Measurements from ENCODE around the gene KCTD5. TPM values are rescaled to one million over a fixed set of nuclear protein-coding genes. Genes with fewer than 3 reads are reported as not detected.

KCTD5 gene
- total and polyA plus RNA-seq, 2 of the 8 experiments (the other 6 are each of a cell fraction or from before 2014, with no cell fraction given): 26.6 to 31.8 TPM

GRCh38 chr16:2692251-2692947 is 10.1 kb downstream of the KCTD5 start:
- Histone ChIP-seq H3K56ac (replicated peaks; ENCODE audit: insufficient read length, low read depth, low read length) (no peak overlapping the region), H4K8ac (ENCODE audit: extremely low read depth, insufficient read depth, low read length) (peak overlapping the region; percentile 51), H3K27me3 (replicated peaks in 1 of 4; ENCODE audit: control insufficient read depth in 3 of 4, extremely low read depth in 1 of 4, insufficient read depth in 3 of 4, low read length in 3 of 4) (no peaks in the 10 kb centered on the region), H3K79me2 (ENCODE audit: control insufficient read depth in 1 of 2, insufficient read depth in 2 of 2, low read length in 2 of 2) (peaks cover 0 to 30% of the 10 kb centered on the region in 2 experiments; a peak in 3 of 4 replicates), H3K79me1 (ENCODE audit: low read depth, low read length) (peaks cover 20% of the 10 kb centered on the region), H2BK20ac (ENCODE audit: low read length) (no peak overlapping the region), H2BK15ac (ENCODE audit: low read length) (no peak overlapping the region), H3K4me3 (ENCODE audit: extremely low read depth in 1 of 4, insufficient read depth in 2 of 4, low read depth in 3 of 4, low read length in 4 of 4) (no peak overlapping the region), H2BK120ac (replicated peaks; ENCODE audit: low read depth, low read length) (no peak overlapping the region), H4K20me1 (replicated peaks in 1 of 2; ENCODE audit: control insufficient read depth in 1 of 2, insufficient read depth in 2 of 2, low read length in 2 of 2) (peaks cover 3 to 13% of the 10 kb centered on the region in 2 experiments), H3K23me2 (ENCODE audit: low read depth, low read length) (no peaks in the 10 kb centered on the region), H2AK5ac (ENCODE audit: low read depth, low read length) (no peak overlapping the region), H3K4me1 (replicated peaks in 1 of 4; ENCODE audit: control insufficient read depth in 3 of 4, insufficient read depth in 4 of 4, low read length in 3 of 4) (peaks cover 0 to 9% (median 5%) of the 10 kb centered on the region in 4 experiments; a peak in 6 of 7 replicates), H4K5ac (ENCODE audit: insufficient read length, low read depth, low read length) (no peak overlapping the region), H3K4ac (replicated peaks; ENCODE audit: insufficient read length, low read depth, low read length) (no peak overlapping the region), H3K9me3 (ENCODE audit: insufficient read depth in 2 of 2, low read depth in 1 of 2, low read length in 1 of 2) (no peaks in the 10 kb centered on the region), H3K9ac (replicated peaks in 1 of 4; ENCODE audit: extremely low read depth in 1 of 4, low read depth in 3 of 4, low read length in 3 of 4) (peak overlapping the region in 1 of 4 experiments; percentile 38; a peak in 1 of 7 replicates), H2BK5ac (ENCODE audit: low read depth, low read length) (0 out of 2 replicates have a peak overlapping the region, but pooled peaks have one; percentile 16), H3K36me3 (ENCODE audit: control insufficient read depth in 2 of 4, insufficient read depth in 4 of 4, low read length in 3 of 4) (peaks cover 0 to 2% (median under 1%) of the 10 kb centered on the region in 4 experiments; a peak in 3 of 8 replicates), H3K4me2 (ENCODE audit: insufficient read depth in 1 of 2, low read depth in 2 of 2, low read length in 2 of 2) (no peak overlapping the region), H3K27ac (ENCODE audit: low read depth, low read length) (no peak overlapping the region; the same call in 1 of the 2 replicates), H4K91ac (replicated peaks; ENCODE audit: insufficient read length, low read length) (no peak overlapping the region), H2BK12ac (ENCODE audit: low read depth, low read length) (no peak overlapping the region), H2AFZ (ENCODE audit: low read length) (no peak overlapping the region), H3K23ac (ENCODE audit: insufficient read length) (no peak overlapping the region), H3K14ac (ENCODE audit: insufficient read length) (no peak overlapping the region), H3K18ac (ENCODE audit: extremely low read depth, low read length) (no peak overlapping the region)
- WGBS, 2 experiments (ENCODE audit: extremely low coverage in 1 of 2, insufficient coverage in 1 of 2, insufficient read length in 1 of 2, insufficient replicate concordance in 2 of 2, low coverage in 1 of 2, low lambda C conversion rate in 2 of 2, missing lambda C conversion rate in 1 of 2): 90% methylated on average over 14 of the region's 14 CpGs; no CpG with 5 or more reads in 1 of the 2 experiments
- ChIA-PET POLR2A (ENCODE audit: partially characterized antibody) (interaction anchor here (0.6 to 2.7 kb wide), 7 partner anchors 9 to 75 kb away, joined by 3 to 17 read pairs (median 3); partner anchors contain the start of gene KCTD5), CTCF (ENCODE audit: partially characterized antibody) (interaction anchor here (1.0 to 2.2 kb wide), 3 partner anchors 11 to 24 kb away, joined by 3 to 6 read pairs (median 3); no protein-coding TSS in a partner anchor)
- DNase-seq (ENCODE audit: low read depth in 1 of 2, low spot score in 2 of 2): no peak
- FAIRE-seq: no peak
- TF ChIP-seq EP300 (IDR thresholded peaks at IDR 0.05; ENCODE audit: borderline replicate concordance in 1 of 2, low read depth in 2 of 2, low read length in 2 of 2) (no peak), POU5F1 (IDR thresholded peaks at IDR 0.05; ENCODE audit: low read depth, low read length) (no peak), SP2 (IDR thresholded peaks at IDR 0.05; ENCODE audit: low read length) (no peak), USF2 (IDR thresholded peaks at IDR 0.05; ENCODE audit: low read length) (no peak), EZH2 (IDR thresholded peaks at IDR 0.05; ENCODE audit: low read depth, low read length, severe bottlenecking) (no peak), JUND (IDR thresholded peaks at IDR 0.05; ENCODE audit: low read length) (no peak), POLR2A (IDR thresholded peaks at IDR 0.05; ENCODE audit: control extremely low read depth in 1 of 2, low read depth in 2 of 2, low read length in 2 of 2) (no peak), KDM5A (IDR thresholded peaks at IDR 0.05; ENCODE audit: low read length) (no peak), KDM4A (IDR thresholded peaks at IDR 0.05; ENCODE audit: low read depth, low read length, severe bottlenecking) (no peak), PHF8 (conservative IDR thresholded peaks at IDR 0.05; ENCODE audit: low read depth, low read length) (no peak), TAF7 (optimal IDR thresholded peaks at IDR 0.05; ENCODE audit: borderline replicate concordance, low read depth, low read length) (no peak)
